ENCODE data around the gene REXO5. TPM values are rescaled to one million over a fixed set of nuclear protein-coding genes. Genes with fewer than 3 reads are reported as not detected.

Gene REXO5
- total RNA-seq, 1 experiment from 2014 or later = 8.5 TPM

DNA sequence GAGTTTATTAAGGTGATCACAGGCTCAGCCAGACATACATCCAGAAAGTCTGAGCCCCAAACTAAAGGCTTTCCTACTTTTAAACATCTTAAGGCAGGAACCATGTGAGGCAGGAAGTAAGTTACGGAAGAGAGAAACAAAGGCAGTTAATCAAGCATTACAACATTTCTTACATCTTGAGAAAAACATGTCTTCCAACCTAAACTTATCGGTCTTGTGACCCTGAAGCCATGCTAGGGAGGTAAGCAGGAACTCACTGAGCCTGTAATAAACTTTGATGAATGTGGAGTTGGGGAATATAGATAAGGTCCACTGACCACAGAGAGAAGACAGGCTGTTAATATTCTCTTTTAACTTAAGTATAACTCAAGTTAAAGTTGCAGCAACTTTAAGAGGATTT is 46.0 kb upstream of the REXO5 start (continued):
- TF ChIP-seq, protein P1, sequence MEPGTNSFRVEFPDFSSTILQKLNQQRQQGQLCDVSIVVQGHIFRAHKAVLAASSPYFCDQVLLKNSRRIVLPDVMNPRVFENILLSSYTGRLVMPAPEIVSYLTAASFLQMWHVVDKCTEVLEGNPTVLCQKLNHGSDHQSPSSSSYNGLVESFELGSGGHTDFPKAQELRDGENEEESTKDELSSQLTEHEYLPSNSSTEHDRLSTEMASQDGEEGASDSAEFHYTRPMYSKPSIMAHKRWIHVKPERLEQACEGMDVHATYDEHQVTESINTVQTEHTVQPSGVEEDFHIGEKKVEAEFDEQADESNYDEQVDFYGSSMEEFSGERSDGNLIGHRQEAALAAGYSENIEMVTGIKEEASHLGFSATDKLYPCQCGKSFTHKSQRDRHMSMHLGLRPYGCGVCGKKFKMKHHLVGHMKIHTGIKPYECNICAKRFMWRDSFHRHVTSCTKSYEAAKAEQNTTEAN (CRISPR knock-in tag; IDR thresholded peaks at IDR 0.05) = no peak
- TF ChIP-seq, protein P2, sequence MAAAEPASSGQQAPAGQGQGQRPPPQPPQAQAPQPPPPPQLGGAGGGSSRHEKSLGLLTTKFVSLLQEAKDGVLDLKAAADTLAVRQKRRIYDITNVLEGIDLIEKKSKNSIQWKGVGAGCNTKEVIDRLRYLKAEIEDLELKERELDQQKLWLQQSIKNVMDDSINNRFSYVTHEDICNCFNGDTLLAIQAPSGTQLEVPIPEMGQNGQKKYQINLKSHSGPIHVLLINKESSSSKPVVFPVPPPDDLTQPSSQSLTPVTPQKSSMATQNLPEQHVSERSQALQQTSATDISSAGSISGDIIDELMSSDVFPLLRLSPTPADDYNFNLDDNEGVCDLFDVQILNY (CRISPR knock-in tag; IDR thresholded peaks at IDR 0.05) = no peak
- TF ChIP-seq JUN (CRISPR knock-in tag; IDR thresholded peaks at IDR 0.05) = no peak
- TF ChIP-seq CREB1 (CRISPR knock-in tag; IDR thresholded peaks at IDR 0.05) = no peak
- TF ChIP-seq ZNF232 (CRISPR knock-in tag; IDR thresholded peaks at IDR 0.05) = no peak
- TF ChIP-seq, protein P3, sequence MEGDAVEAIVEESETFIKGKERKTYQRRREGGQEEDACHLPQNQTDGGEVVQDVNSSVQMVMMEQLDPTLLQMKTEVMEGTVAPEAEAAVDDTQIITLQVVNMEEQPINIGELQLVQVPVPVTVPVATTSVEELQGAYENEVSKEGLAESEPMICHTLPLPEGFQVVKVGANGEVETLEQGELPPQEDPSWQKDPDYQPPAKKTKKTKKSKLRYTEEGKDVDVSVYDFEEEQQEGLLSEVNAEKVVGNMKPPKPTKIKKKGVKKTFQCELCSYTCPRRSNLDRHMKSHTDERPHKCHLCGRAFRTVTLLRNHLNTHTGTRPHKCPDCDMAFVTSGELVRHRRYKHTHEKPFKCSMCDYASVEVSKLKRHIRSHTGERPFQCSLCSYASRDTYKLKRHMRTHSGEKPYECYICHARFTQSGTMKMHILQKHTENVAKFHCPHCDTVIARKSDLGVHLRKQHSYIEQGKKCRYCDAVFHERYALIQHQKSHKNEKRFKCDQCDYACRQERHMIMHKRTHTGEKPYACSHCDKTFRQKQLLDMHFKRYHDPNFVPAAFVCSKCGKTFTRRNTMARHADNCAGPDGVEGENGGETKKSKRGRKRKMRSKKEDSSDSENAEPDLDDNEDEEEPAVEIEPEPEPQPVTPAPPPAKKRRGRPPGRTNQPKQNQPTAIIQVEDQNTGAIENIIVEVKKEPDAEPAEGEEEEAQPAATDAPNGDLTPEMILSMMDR (IDR thresholded peaks at IDR 0.05) = no peak
- TF ChIP-seq FOXJ3 (CRISPR knock-in tag; IDR thresholded peaks at IDR 0.05; ENCODE audit: borderline replicate concordance) = no peak

DNA sequence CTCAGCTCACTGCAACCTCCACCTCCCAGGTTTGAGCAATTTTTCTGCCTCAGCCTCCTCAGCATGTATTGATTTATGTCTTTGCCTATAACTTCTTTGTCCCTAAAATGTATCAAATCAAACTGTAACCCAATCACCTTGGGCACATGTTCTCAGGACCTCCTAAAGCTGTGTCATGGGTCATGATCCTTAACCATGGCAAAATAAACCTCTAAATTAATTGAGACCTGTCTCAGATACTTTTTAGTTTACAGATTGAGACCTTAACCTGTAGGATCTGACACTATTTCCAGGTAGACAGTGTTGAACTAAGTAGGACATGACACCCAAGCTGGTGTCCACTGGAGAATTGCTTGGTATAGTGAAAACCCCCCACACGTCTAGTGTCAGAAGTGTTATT is 45.2 kb upstream of the REXO5 start:
- peaks cover 8% of the 10 kb centered on the region; the same call in 1 of the 2 replicates for H3K36me3 Mint-ChIP-seq
- H3K27ac Mint-ChIP-seq = no peak overlapping the region
- H3K9me3 Mint-ChIP-seq = peaks cover 25% of the 10 kb centered on the region
- no peak overlapping the region for H3K4me3 Mint-ChIP-seq
- ChIA-PET CTCF (no interaction called here), POLR2A (no interaction called here)
- peaks cover 6% of the 10 kb centered on the region for H3K27me3 Mint-ChIP-seq (ENCODE audit: low read depth)
- DNase-seq (ENCODE audit: low spot score) = no peak
- TF ChIP-seq, protein P4, sequence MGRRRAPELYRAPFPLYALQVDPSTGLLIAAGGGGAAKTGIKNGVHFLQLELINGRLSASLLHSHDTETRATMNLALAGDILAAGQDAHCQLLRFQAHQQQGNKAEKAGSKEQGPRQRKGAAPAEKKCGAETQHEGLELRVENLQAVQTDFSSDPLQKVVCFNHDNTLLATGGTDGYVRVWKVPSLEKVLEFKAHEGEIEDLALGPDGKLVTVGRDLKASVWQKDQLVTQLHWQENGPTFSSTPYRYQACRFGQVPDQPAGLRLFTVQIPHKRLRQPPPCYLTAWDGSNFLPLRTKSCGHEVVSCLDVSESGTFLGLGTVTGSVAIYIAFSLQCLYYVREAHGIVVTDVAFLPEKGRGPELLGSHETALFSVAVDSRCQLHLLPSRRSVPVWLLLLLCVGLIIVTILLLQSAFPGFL (CRISPR knock-in tag; IDR thresholded peaks at IDR 0.05; ENCODE audit: borderline replicate concordance) = no peak
- TF ChIP-seq RELA (CRISPR knock-in tag; IDR thresholded peaks at IDR 0.05; ENCODE audit: borderline replicate concordance) (no peak), HMGA2 (CRISPR knock-in tag; IDR thresholded peaks at IDR 0.05) (no peak), GRHL2 (CRISPR knock-in tag; IDR thresholded peaks at IDR 0.05; ENCODE audit: insufficient replicate concordance, severe bottlenecking) (no peak), ZNF423 (CRISPR knock-in tag; IDR thresholded peaks at IDR 0.05) (no peak), MXD4 (CRISPR knock-in tag; IDR thresholded peaks at IDR 0.05; ENCODE audit: borderline replicate concordance) (no peak), IRF2 (CRISPR knock-in tag; IDR thresholded peaks at IDR 0.05; ENCODE audit: borderline replicate concordance, low read depth) (no peak), ETV6 (CRISPR knock-in tag; IDR thresholded peaks at IDR 0.05) (no peak), NR1H2 (CRISPR knock-in tag; IDR thresholded peaks at IDR 0.05) (no peak)
- TF ChIP-seq, protein P5, sequence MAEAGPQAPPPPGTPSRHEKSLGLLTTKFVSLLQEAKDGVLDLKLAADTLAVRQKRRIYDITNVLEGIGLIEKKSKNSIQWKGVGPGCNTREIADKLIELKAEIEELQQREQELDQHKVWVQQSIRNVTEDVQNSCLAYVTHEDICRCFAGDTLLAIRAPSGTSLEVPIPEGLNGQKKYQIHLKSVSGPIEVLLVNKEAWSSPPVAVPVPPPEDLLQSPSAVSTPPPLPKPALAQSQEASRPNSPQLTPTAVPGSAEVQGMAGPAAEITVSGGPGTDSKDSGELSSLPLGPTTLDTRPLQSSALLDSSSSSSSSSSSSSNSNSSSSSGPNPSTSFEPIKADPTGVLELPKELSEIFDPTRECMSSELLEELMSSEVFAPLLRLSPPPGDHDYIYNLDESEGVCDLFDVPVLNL (CRISPR knock-in tag; IDR thresholded peaks at IDR 0.05; ENCODE audit: borderline replicate concordance, low read depth) = no peak
- ATAC-seq = no peak
- H3K4me1 Mint-ChIP-seq = peaks cover 18% of the 10 kb centered on the region

DNA sequence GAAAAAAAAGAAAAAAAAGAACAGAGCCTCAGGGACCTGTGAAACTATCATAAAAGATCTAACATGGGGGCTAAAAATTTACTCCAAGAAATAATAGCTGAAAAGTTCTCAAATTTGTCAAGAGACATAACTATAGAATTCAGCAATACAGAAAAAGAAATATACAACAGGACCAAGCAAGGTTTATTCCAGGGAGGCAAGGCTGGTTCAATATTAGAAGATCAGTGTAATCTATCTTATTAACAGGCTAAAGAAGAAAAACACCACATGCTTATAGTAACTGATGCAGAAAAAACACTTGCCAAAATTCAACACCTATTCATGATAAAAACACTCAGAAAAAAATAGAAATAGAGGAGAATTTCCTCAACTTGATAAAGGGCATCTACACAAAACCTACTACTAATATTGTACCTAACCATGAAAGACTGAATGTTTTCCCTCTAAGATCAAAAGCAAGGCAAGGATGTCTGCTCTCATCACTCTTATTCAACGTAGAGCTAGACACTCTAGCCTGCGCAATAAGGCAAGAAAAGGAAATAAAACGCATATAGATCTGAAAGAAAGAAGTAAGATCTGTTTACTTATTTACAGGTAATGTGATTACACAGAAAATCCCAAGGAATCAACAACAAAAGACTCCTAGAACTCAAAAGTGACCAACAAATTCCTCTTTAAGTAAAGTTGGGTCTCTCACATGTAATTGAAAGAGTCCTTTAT is 43.8 kb upstream of the REXO5 start:
- Mint-ChIP-seq H3K36me3 (peaks cover 8% of the 10 kb centered on the region; the same call in 1 of the 2 replicates), H3K4me3 (peak overlapping the region; percentile 79; the same call in 1 of the 2 replicates), H3K27ac (no peak overlapping the region), H3K27me3 (ENCODE audit: low read depth) (peaks cover 6% of the 10 kb centered on the region), H3K9me3 (peaks cover 25% of the 10 kb centered on the region), H3K4me1 (peaks cover 18% of the 10 kb centered on the region)
- DNase-seq (ENCODE audit: low spot score) = no peak
- ChIA-PET CTCF (interaction anchor here (1.0 kb wide), 2 partner anchors 11 to 1161 kb away, joined by 3 to 4 read pairs; no protein-coding TSS in a partner anchor), POLR2A (no interaction called here)
- no peak for ATAC-seq
- no peak for TF ChIP-seq RORB (CRISPR knock-in tag; IDR thresholded peaks at IDR 0.05)
- no peak for TF ChIP-seq TEAD4 (CRISPR knock-in tag; IDR thresholded peaks at IDR 0.05)
- TF ChIP-seq ZNF423 (CRISPR knock-in tag; IDR thresholded peaks at IDR 0.05) = no peak
- TF ChIP-seq, protein P6, sequence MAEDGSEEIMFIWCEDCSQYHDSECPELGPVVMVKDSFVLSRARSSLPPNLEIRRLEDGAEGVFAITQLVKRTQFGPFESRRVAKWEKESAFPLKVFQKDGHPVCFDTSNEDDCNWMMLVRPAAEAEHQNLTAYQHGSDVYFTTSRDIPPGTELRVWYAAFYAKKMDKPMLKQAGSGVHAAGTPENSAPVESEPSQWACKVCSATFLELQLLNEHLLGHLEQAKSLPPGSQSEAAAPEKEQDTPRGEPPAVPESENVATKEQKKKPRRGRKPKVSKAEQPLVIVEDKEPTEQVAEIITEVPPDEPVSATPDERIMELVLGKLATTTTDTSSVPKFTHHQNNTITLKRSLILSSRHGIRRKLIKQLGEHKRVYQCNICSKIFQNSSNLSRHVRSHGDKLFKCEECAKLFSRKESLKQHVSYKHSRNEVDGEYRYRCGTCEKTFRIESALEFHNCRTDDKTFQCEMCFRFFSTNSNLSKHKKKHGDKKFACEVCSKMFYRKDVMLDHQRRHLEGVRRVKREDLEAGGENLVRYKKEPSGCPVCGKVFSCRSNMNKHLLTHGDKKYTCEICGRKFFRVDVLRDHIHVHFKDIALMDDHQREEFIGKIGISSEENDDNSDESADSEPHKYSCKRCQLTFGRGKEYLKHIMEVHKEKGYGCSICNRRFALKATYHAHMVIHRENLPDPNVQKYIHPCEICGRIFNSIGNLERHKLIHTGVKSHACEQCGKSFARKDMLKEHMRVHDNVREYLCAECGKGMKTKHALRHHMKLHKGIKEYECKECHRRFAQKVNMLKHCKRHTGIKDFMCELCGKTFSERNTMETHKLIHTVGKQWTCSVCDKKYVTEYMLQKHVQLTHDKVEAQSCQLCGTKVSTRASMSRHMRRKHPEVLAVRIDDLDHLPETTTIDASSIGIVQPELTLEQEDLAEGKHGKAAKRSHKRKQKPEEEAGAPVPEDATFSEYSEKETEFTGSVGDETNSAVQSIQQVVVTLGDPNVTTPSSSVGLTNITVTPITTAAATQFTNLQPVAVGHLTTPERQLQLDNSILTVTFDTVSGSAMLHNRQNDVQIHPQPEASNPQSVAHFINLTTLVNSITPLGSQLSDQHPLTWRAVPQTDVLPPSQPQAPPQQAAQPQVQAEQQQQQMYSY (CRISPR knock-in tag; IDR thresholded peaks at IDR 0.05) = no peak
- TF ChIP-seq, protein P3 (IDR thresholded peaks at IDR 0.05) = no peak
